ENCODE measurements around the gene DAPK1.
"Not testable (repeated sequence)": the region's sequence is repeated elsewhere in the genome, so short reads cannot be mapped to it uniquely, and the experiment has no call there.

Gene DAPK1

GRCh38 chr9:87500491-87501270 lies 3.0 kb downstream of the DAPK1 start:
- no peak overlapping the region for H3K4me2 ChIP-seq (ENCODE audit: low read length, poor library complexity, severe bottlenecking)
- no peak overlapping the region for H3K4me3 ChIP-seq (ENCODE audit: insufficient read depth in 1 of 2, low read depth in 1 of 2, low read length in 2 of 2)
- no peak overlapping the region for H4K91ac ChIP-seq (ENCODE audit: low read length)
- peaks cover 2 to 9% of the 10 kb centered on the region in 2 experiments for H3K36me3 ChIP-seq (ENCODE audit: control insufficient read depth in 1 of 2, insufficient read depth in 2 of 2, low read depth in 1 of 2, low read length in 2 of 2)
- 95% methylated on average over 6 of the region's 7 CpGs for WGBS
- H3K9ac ChIP-seq (ENCODE audit: low read length): peak overlapping the region; percentile 81
- H3K14ac ChIP-seq (ENCODE audit: low read length in 2 of 2): no peak overlapping the region
- peak overlapping the region in 1 of 2 experiments; percentile 3 for H2BK12ac ChIP-seq (ENCODE audit: low read length in 2 of 2)
- H3K18ac ChIP-seq (ENCODE audit: low read depth in 1 of 2, low read length in 2 of 2): no peak overlapping the region
- DNase-seq: no peak
- H4K8ac ChIP-seq (ENCODE audit: low read length): no peak overlapping the region
- no peak overlapping the region for H3K27ac ChIP-seq (ENCODE audit: low read length, poor library complexity, severe bottlenecking)
- peaks cover 11% of the 10 kb centered on the region for H3K4me1 ChIP-seq (ENCODE audit: control insufficient read depth, insufficient read depth, low read depth, low read length)
- H2BK5ac ChIP-seq (ENCODE audit: low read depth, low read length, poor library complexity, severe bottlenecking): no peak overlapping the region
- H2AFZ ChIP-seq (ENCODE audit: low read depth, low read length): no peak overlapping the region
- H3K23ac ChIP-seq (ENCODE audit: low read length in 2 of 2): no peak overlapping the region
- H3K79me1 ChIP-seq (replicated peaks; ENCODE audit: low read length, poor library complexity, severe bottlenecking): peaks cover 8% of the 10 kb centered on the region
- no peak overlapping the region for H2BK15ac ChIP-seq (ENCODE audit: low read depth, poor library complexity, severe bottlenecking)
- peaks cover 0 to 7% of the 10 kb centered on the region in 2 experiments for H3K27me3 ChIP-seq (ENCODE audit: control insufficient read depth in 1 of 2, insufficient read depth in 1 of 2, low read length in 2 of 2)
- H2BK120ac ChIP-seq (ENCODE audit: low read depth, low read length): no peak overlapping the region
- H2AK5ac ChIP-seq (ENCODE audit: low read length, severe bottlenecking): peak overlapping the region; percentile 73
- no peaks in the 10 kb centered on the region for H3K9me3 ChIP-seq (ENCODE audit: control insufficient read depth, low read length)
- no peak overlapping the region for H3K4ac ChIP-seq (ENCODE audit: low read depth in 1 of 2, low read length in 2 of 2)

GRCh38 chr9:87501271-87501656 lies 3.6 kb downstream of the DAPK1 start:
- H3K4me1 ChIP-seq (ENCODE audit: control insufficient read depth, insufficient read depth, low read depth, low read length): peaks cover 11% of the 10 kb centered on the region

DNA sequence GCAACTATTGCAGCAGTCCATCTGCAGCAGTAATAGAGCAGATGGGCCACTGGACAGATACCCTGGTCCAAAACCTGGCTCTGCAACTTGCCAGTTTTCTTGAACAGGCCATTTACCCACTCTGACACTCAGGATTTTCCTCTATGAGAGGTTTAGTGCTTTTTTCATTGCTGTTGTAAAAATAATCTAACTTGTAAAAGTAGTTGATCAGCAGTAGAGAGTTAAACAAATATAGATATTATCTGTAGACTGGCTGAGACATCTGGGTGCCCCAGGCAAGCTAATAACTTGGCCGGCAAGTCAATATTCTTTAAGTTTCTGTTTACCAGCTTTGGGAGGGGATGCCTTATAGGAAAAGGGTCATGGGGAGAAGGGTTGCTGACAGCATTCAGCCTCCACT lies 4.1 kb downstream of the DAPK1 start:
- Histone ChIP-seq H3K9ac (ENCODE audit: low read length) (no peak overlapping the region), H2BK120ac (ENCODE audit: low read depth, low read length) (no peak overlapping the region), H3K18ac (ENCODE audit: low read depth in 1 of 2, low read length in 2 of 2) (no peak overlapping the region), H4K91ac (ENCODE audit: low read length) (no peak overlapping the region), H2BK5ac (ENCODE audit: low read depth, low read length, poor library complexity, severe bottlenecking) (no peak overlapping the region), H3K4me3 (ENCODE audit: insufficient read depth in 1 of 2, low read depth in 1 of 2, low read length in 2 of 2) (no peak overlapping the region), H3K27me3 (ENCODE audit: control insufficient read depth in 1 of 2, insufficient read depth in 1 of 2, low read length in 2 of 2) (peaks cover 0 to 3% of the 10 kb centered on the region in 2 experiments), H3K14ac (ENCODE audit: low read length in 2 of 2) (no peak overlapping the region), H3K4ac (ENCODE audit: low read depth in 1 of 2, low read length in 2 of 2) (no peak overlapping the region), H4K8ac (ENCODE audit: low read length) (no peak overlapping the region), H2BK12ac (ENCODE audit: low read length in 2 of 2) (no peak overlapping the region), H3K27ac (ENCODE audit: low read length, poor library complexity, severe bottlenecking) (no peak overlapping the region), H2AFZ (ENCODE audit: low read depth, low read length) (no peak overlapping the region), H3K4me2 (ENCODE audit: low read length, poor library complexity, severe bottlenecking) (peak overlapping the region; percentile 37), H3K36me3 (ENCODE audit: control insufficient read depth in 1 of 2, insufficient read depth in 2 of 2, low read depth in 1 of 2, low read length in 2 of 2) (peaks cover 2 to 15% of the 10 kb centered on the region in 2 experiments), H3K23ac (ENCODE audit: low read length in 2 of 2) (no peak overlapping the region), H3K9me3 (ENCODE audit: control insufficient read depth, low read length) (no peaks in the 10 kb centered on the region), H2BK15ac (ENCODE audit: low read depth, poor library complexity, severe bottlenecking) (no peak overlapping the region), H3K79me1 (replicated peaks; ENCODE audit: low read length, poor library complexity, severe bottlenecking) (peaks cover 13% of the 10 kb centered on the region), H3K4me1 (ENCODE audit: control insufficient read depth, insufficient read depth, low read depth, low read length) (peaks cover 10% of the 10 kb centered on the region), H2AK5ac (ENCODE audit: low read length, severe bottlenecking) (no peak overlapping the region)
- DNase-seq: no peak
- WGBS: 67% methylated on average over 1 of the region's 1 CpG

More at GRCh38 chr9:87501271-87501656, 3.6 kb downstream of the DAPK1 start:
- H3K4ac ChIP-seq (ENCODE audit: low read depth in 1 of 2, low read length in 2 of 2); H3K9me3 ChIP-seq (ENCODE audit: control insufficient read depth, low read length); H2BK120ac ChIP-seq (ENCODE audit: low read depth, low read length); H3K27me3 ChIP-seq (ENCODE audit: control insufficient read depth in 1 of 2, insufficient read depth in 1 of 2, low read length in 2 of 2); DNase-seq; H2BK15ac ChIP-seq (ENCODE audit: low read depth, poor library complexity, severe bottlenecking); H3K9ac ChIP-seq (ENCODE audit: low read length); H2BK5ac ChIP-seq (ENCODE audit: low read depth, low read length, poor library complexity, severe bottlenecking); H3K4me2 ChIP-seq (ENCODE audit: low read length, poor library complexity, severe bottlenecking); H3K23ac ChIP-seq (ENCODE audit: low read length in 2 of 2); H4K8ac ChIP-seq (ENCODE audit: low read length); H2AFZ ChIP-seq (ENCODE audit: low read depth, low read length); H3K14ac ChIP-seq (ENCODE audit: low read length in 2 of 2); H3K27ac ChIP-seq (ENCODE audit: low read length, poor library complexity, severe bottlenecking); H4K91ac ChIP-seq (ENCODE audit: low read length); H2AK5ac ChIP-seq (ENCODE audit: low read length, severe bottlenecking); H3K4me3 ChIP-seq (ENCODE audit: insufficient read depth in 1 of 2, low read depth in 1 of 2, low read length in 2 of 2): not testable (repeated sequence)
- Histone ChIP-seq H3K36me3 (ENCODE audit: control insufficient read depth in 1 of 2, insufficient read depth in 2 of 2, low read depth in 1 of 2, low read length in 2 of 2) (peaks cover 2 to 14% of the 10 kb centered on the region in 2 experiments), H3K79me1 (replicated peaks; ENCODE audit: low read length, poor library complexity, severe bottlenecking) (peaks cover 13% of the 10 kb centered on the region), H2BK12ac (ENCODE audit: low read length in 2 of 2) (peak overlapping the region in 1 of 2 experiments; percentile 3), H3K18ac (ENCODE audit: low read depth in 1 of 2, low read length in 2 of 2) (peak overlapping the region in 1 of 2 experiments; percentile 22)
- 100% methylated on average over 7 of the region's 11 CpGs for WGBS

GRCh38 chr9:87502391-87503221 lies 4.9 kb downstream of the DAPK1 start:
- Histone ChIP-seq H2BK120ac (ENCODE audit: low read depth, low read length) (no peak overlapping the region), H3K79me1 (replicated peaks; ENCODE audit: low read length, poor library complexity, severe bottlenecking) (peaks cover 14% of the 10 kb centered on the region), H2BK12ac (ENCODE audit: low read length in 2 of 2) (no peak overlapping the region), H2AFZ (ENCODE audit: low read depth, low read length) (no peak overlapping the region), H3K14ac (ENCODE audit: low read length in 2 of 2) (no peak overlapping the region), H3K36me3 (ENCODE audit: control insufficient read depth in 1 of 2, insufficient read depth in 2 of 2, low read depth in 1 of 2, low read length in 2 of 2) (peaks cover 2 to 20% of the 10 kb centered on the region in 2 experiments), H4K8ac (ENCODE audit: low read length) (peak overlapping the region; percentile 30), H3K4me1 (ENCODE audit: control insufficient read depth, insufficient read depth, low read depth, low read length) (peaks cover 8% of the 10 kb centered on the region), H3K27me3 (ENCODE audit: control insufficient read depth in 1 of 2, insufficient read depth in 1 of 2, low read length in 2 of 2) (no peaks in the 10 kb centered on the region), H3K23ac (ENCODE audit: low read length in 2 of 2) (no peak overlapping the region), H3K27ac (ENCODE audit: low read length, poor library complexity, severe bottlenecking) (no peak overlapping the region), H3K18ac (ENCODE audit: low read depth in 1 of 2, low read length in 2 of 2) (no peak overlapping the region), H4K91ac (ENCODE audit: low read length) (no peak overlapping the region), H2BK5ac (ENCODE audit: low read depth, low read length, poor library complexity, severe bottlenecking) (no peak overlapping the region), H3K4me3 (ENCODE audit: insufficient read depth in 1 of 2, low read depth in 1 of 2, low read length in 2 of 2) (no peak overlapping the region), H3K9me3 (ENCODE audit: control insufficient read depth, low read length) (no peaks in the 10 kb centered on the region), H3K4me2 (ENCODE audit: low read length, poor library complexity, severe bottlenecking) (no peak overlapping the region), H3K4ac (ENCODE audit: low read depth in 1 of 2, low read length in 2 of 2) (no peak overlapping the region), H2AK5ac (ENCODE audit: low read length, severe bottlenecking) (no peak overlapping the region), H2BK15ac (ENCODE audit: low read depth, poor library complexity, severe bottlenecking) (no peak overlapping the region), H3K9ac (ENCODE audit: low read length) (no peak overlapping the region)
- no peak for DNase-seq
- 95% methylated on average over 6 of the region's 7 CpGs for WGBS

Data from mesenchymal stem cell (in vitro differentiated cells and primary cell).